AG04450 (cell line): Measurements from ENCODE around the gene COPA. TPM values are rescaled to one million over a fixed set of nuclear protein-coding genes. Genes with fewer than 3 reads are reported as not detected.

Experiments
- CTCF ChIA-PET: fragments of 300-600, 350-600 bp; formaldehyde crosslinking; extraction: SDS; loops from one replicate; lab custom pipeline; 2022; ENCODE audit warnings: antibody characterized with exemption, inconsistent platforms; lab: Charles Lee
- POLR2A ChIA-PET: fragments of 350-600 bp; formaldehyde crosslinking; extraction: SDS; loops from one replicate; lab custom pipeline; 2021; ENCODE audit warnings: antibody characterized with exemption, inconsistent platforms; lab: Yijun Ruan, JAX
- DNase-seq: peaks from one replicate; pipeline ENCODE4 v3.0.0-alpha.2; 2011; ENCODE audit warnings: low read depth, low spot score
- H3K27ac ChIP-seq: one replicate; pipeline ENCODE4 v1.5.1; 2012; ENCODE audit warnings: low read depth, low read length, control low read depth
- H3K27me3 ChIP-seq: one replicate; pipeline ENCODE4 v1.6.0; 2012; ENCODE audit warnings: low read length; ENCODE audit not compliant: control insufficient read depth, insufficient read depth
- H3K4me3 ChIP-seq: 2 replicates; pipeline ENCODE4 v1.5.1; 2011; ENCODE audit warnings: mild to moderate bottlenecking, low read depth, low read length, control low read depth
- H3K9me3 ChIP-seq: 2 replicates; pipeline ENCODE4 v1.5.1; 2012; ENCODE audit warnings: low read length; ENCODE audit not compliant: control insufficient read depth, insufficient read depth
- CTCF ChIP-seq: IDR thresholded peaks from 2 replicates; pipeline ENCODE4 v1.5.1; 2011; ENCODE audit warnings: low read depth, low read length, control low read depth, inconsistent platforms
- polyA plus RNA-seq: library from polyadenylated mRNA; depleted of rRNA; stranded (reverse); fragments of >200 nt; gene quantifications from 2 replicates; pipeline ENCODE4 v1.2.3, GENCODE V29; 2011

The COPA gene
- polyA plus RNA-seq, 1 experiment = 384 TPM

- no peak for DNase-seq
- Histone ChIP-seq H3K9me3 (no peaks in the 10 kb centered on the region), H3K27me3 (no peaks in the 10 kb centered on the region), H3K4me3 (no peak overlapping the region), H3K27ac (no peak overlapping the region)
- POLR2A ChIA-PET = no interaction called here
- TF ChIP-seq CTCF = no peak
- CTCF ChIA-PET = interaction anchor here (0.7 to 3.2 kb wide), 5 partner anchors 14 to 191 kb away, joined by 3 to 14 read pairs (median 6); no protein-coding TSS in a partner anchor
These were observed 65.7 kb downstream of the COPA start for GRCh38 chr1:160277330-160277729.

DNA sequence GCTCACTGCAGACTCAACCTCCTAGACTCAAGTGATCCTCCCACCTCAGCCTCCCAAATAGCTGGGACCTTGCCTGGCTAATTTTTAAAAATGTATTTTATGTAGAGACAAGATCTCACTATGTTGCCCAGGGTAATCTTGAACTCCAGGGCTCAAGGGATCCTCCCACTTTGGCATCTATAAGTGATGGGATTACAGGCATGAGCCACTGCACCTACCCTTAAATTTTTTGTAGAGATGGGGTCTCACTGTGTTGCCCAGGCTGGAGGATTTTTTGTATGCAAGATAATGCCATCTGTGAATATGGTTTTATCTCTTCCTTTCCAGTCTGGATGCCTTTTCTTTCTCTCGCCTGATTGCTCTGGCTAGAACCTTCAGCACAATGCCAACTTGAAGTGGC is 72.0 kb downstream of the COPA start:
- TF ChIP-seq CTCF = no peak
- POLR2A ChIA-PET = no interaction called here

GRCh38 chr1:160267284-160267991 is 75.6 kb downstream of the COPA start:
- Histone ChIP-seq H3K27me3 (no peaks in the 10 kb centered on the region), H3K27ac (no peak overlapping the region), H3K9me3 (no peaks in the 10 kb centered on the region), H3K4me3 (no peak overlapping the region)
- ChIA-PET POLR2A (no interaction called here), CTCF (interaction anchor here (0.7 kb wide), 1 partner anchor 11 kb away, joined by 4 read pairs; no protein-coding TSS in a partner anchor)
- TF ChIP-seq CTCF = no peak
- DNase-seq = no peak

More for the DNA sequence above, 72.0 kb downstream of the COPA start:
- DNase-seq = no peak
- CTCF ChIA-PET = interaction anchor here (0.7 kb wide), 1 partner anchor 20 kb away, joined by 3 read pairs; no protein-coding TSS in a partner anchor
- H3K4me3 ChIP-seq = no peak overlapping the region
- no peaks in the 10 kb centered on the region for H3K9me3 ChIP-seq
- no peaks in the 10 kb centered on the region for H3K27me3 ChIP-seq
- no peak overlapping the region for H3K27ac ChIP-seq

GRCh38 chr1:160264795-160265307 is 78.2 kb downstream of the COPA start:
- Histone ChIP-seq H3K9me3 (no peaks in the 10 kb centered on the region; the same call in 1 of the 2 replicates), H3K27me3 (no peaks in the 10 kb centered on the region), H3K4me3 (no peak overlapping the region), H3K27ac (no peak overlapping the region)
- ChIA-PET POLR2A (no interaction called here), CTCF (interaction anchor here (0.9 to 3.4 kb wide), 3 partner anchors 13 to 72 kb away, joined by 3 to 28 read pairs (median 12); no protein-coding TSS in a partner anchor)
- TF ChIP-seq CTCF = no peak
- DNase-seq = no peak
